Bronchial epithelial cell (primary cell): Measurements from ENCODE around the gene PADI3. TPM values are rescaled to one million over a fixed set of nuclear protein-coding genes. Genes with fewer than 3 reads are reported as not detected.

Experiments used
- DNase-seq: peaks from one replicate; pipeline ENCODE4 v3.0.0-alpha.2; 2010; ENCODE audit warnings: low read depth
- FAIRE-seq: peaks from 2 replicates; lab custom pipeline; 2011; peaks lifted over from hg19 to GRCh38; lab: Jason Lieb, UNC
- H3K27me3 ChIP-seq: 2 replicates; pipeline ENCODE4 v1.5.1; 2011; ENCODE audit warnings: low read length; ENCODE audit not compliant: control insufficient read depth, insufficient read depth
- H3K36me3 ChIP-seq: 2 replicates; pipeline ENCODE4 v1.5.1; 2011; ENCODE audit warnings: low read length; ENCODE audit not compliant: control insufficient read depth, insufficient read depth
- H3K4me3 ChIP-seq: 2 replicates; pipeline ENCODE4 v1.5.1; 2011; ENCODE audit warnings: mild to moderate bottlenecking, low read depth, low read length, control low read depth
- CTCF ChIP-seq: IDR thresholded peaks from 2 replicates; pipeline ENCODE4 v1.5.1; 2011; ENCODE audit warnings: mild to moderate bottlenecking, moderate library complexity, low read length, control low read depth, inconsistent platforms; ENCODE audit not compliant: insufficient read depth, severe bottlenecking
- total RNA-seq: library from RNA; depleted of rRNA; stranded (reverse); fragments of >200 nt; gene quantifications from 2 replicates; pipeline ENCODE4 v1.2.1, GENCODE V29; 2014

The PADI3 gene
- total RNA-seq, 1 donor from 2014 or later, result 0.26 TPM

DNA sequence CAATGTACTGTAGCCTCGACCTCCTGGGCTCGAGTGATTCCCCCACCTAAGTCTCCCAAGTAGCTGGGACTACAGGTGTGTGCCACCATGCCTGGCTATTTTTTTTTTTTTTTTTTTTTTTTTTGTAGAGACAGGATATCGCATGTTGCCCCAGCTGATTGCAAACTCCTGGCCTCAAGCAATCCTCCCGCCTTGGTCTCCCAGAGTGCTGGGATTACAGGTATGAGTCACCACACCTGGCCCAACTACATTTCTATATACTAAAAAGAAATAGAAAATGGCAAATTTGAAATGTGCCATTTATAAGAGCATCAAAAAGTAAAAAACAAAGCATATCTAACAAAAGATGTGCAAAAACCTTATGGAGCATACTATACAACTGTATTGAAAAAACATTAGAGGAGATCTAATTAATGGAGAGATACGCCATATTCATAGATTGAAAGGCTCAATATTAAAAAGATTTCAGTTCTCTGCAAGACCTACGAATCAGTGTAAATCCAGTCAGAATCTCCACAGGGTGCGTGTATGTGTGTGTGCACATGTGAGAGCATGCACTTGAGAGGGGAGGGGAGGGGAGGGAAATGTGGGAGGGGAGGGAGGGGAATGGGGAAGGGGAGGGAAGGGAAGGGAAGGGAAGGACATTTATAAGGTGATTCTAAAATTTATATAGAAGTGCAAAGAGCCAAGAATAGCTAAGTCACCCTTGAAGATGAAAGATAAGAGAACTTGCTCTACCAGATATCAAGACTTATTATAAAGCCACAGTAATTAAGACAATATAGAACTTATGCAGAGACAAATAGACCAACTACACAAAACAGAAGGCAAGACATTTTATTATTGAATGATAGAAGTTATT, 43.6 kb downstream of the PADI3 start:
- FAIRE-seq (no peak), DNase-seq (peak; percentile 86)
- TF ChIP-seq CTCF, result no peak
- Histone ChIP-seq H3K36me3 (no peaks in the 10 kb centered on the region), H3K27me3 (no peaks in the 10 kb centered on the region), H3K4me3 (no peak overlapping the region)

GRCh38 chr1:17293681-17294425, 45.0 kb downstream of the PADI3 start:
- DNase-seq (no peak), FAIRE-seq (no peak)
- Histone ChIP-seq H3K4me3 (no peak overlapping the region), H3K36me3 (no peaks in the 10 kb centered on the region), H3K27me3 (no peaks in the 10 kb centered on the region)
- no peak for TF ChIP-seq CTCF

GRCh38 chr1:17295292-17295691, 46.4 kb downstream of the PADI3 start:
- H3K36me3 ChIP-seq, result no peaks in the 10 kb centered on the region
- no peak overlapping the region for H3K4me3 ChIP-seq
- TF ChIP-seq CTCF, result no peak
- H3K27me3 ChIP-seq, result no peaks in the 10 kb centered on the region
- DNase-seq (no peak), FAIRE-seq (no peak)

- DNase-seq, result no peak
- Histone ChIP-seq H3K36me3 (no peaks in the 10 kb centered on the region), H3K4me3 (no peak overlapping the region), H3K27me3 (no peaks in the 10 kb centered on the region)
- no peak for FAIRE-seq
- no peak for TF ChIP-seq CTCF
These were observed 47.2 kb downstream of the PADI3 start for GRCh38 chr1:17296086-17296485.

GRCh38 chr1:17297991-17298390, 49.1 kb downstream of the PADI3 start:
- Histone ChIP-seq H3K27me3 (no peaks in the 10 kb centered on the region), H3K4me3 (no peak overlapping the region), H3K36me3 (no peaks in the 10 kb centered on the region)
- FAIRE-seq, result peak; percentile 99
- TF ChIP-seq CTCF, result no peak
- DNase-seq, result peak; percentile 77
